Astrocyte (in vitro differentiated cells and primary cell): ENCODE data around the gene MROH2B. TPM values are rescaled to one million over a fixed set of nuclear protein-coding genes. Genes with fewer than 3 reads are reported as not detected.

Experiments used
- DNase-seq: peaks from one replicate; pipeline ENCODE4 v3.0.0-alpha.2; 2010; ENCODE audit warnings: low read depth
- FAIRE-seq: peaks from 2 replicates; lab custom pipeline; 2011; peaks lifted over from hg19 to GRCh38; lab: Jason Lieb, UNC
- H2AFZ ChIP-seq: 2 replicates; pipeline ENCODE4 v1.6.0; 2012; ENCODE audit warnings: low read depth, low read length, inconsistent platforms
- H3K27ac ChIP-seq: 2 replicates; pipeline ENCODE4 v1.5.1; 2011; ENCODE audit warnings: low read depth, low read length, inconsistent platforms
- H3K27me3 ChIP-seq: 2 replicates; pipeline ENCODE4 v1.6.0; 2011; ENCODE audit warnings: low read length, inconsistent platforms; ENCODE audit not compliant: insufficient read depth
- H3K36me3 ChIP-seq: 2 replicates; pipeline ENCODE4 v1.5.1; 2011; ENCODE audit warnings: low read length, inconsistent platforms; ENCODE audit not compliant: insufficient read depth
- H3K4me1 ChIP-seq: 2 replicates; pipeline ENCODE4 v1.5.1; 2011; ENCODE audit warnings: low read length, inconsistent platforms; ENCODE audit not compliant: insufficient read depth
- H3K4me2 ChIP-seq: 2 replicates; pipeline ENCODE4 v1.6.0; 2012; ENCODE audit warnings: low read length, inconsistent platforms
- H3K4me3 ChIP-seq: 2 replicates; pipeline ENCODE4 v1.5.1; 2011; ENCODE audit warnings: low read depth, mild to moderate bottlenecking, low read length, inconsistent platforms; ENCODE audit not compliant: insufficient read depth
- H3K79me2 ChIP-seq: 2 replicates; pipeline ENCODE4 v1.6.0; 2012; ENCODE audit warnings: mild to moderate bottlenecking, low read length, inconsistent platforms; ENCODE audit not compliant: insufficient read depth
- H3K9ac ChIP-seq: 2 replicates; pipeline ENCODE4 v1.6.0; 2012; ENCODE audit warnings: mild to moderate bottlenecking, low read length, inconsistent platforms
- H3K9me3 ChIP-seq: 2 replicates; pipeline ENCODE4 v1.5.1; 2012; ENCODE audit warnings: low read depth, mild to moderate bottlenecking, low read length, inconsistent platforms; ENCODE audit not compliant: insufficient read depth
- H4K20me1 ChIP-seq: 2 replicates; pipeline ENCODE4 v1.6.0; 2012; ENCODE audit warnings: low read length, inconsistent platforms; ENCODE audit not compliant: insufficient read depth
- H3K27ac Mint-ChIP-seq: one replicate; pipeline ENCODE4 v1.8.0; 2021; ENCODE audit warnings: mild to moderate bottlenecking, mixed read lengths; ENCODE audit not compliant: unreplicated experiment
- H3K27me3 Mint-ChIP-seq: one replicate; pipeline ENCODE4 v1.8.0; 2021; ENCODE audit warnings: low read depth, mixed read lengths; ENCODE audit not compliant: unreplicated experiment
- H3K36me3 Mint-ChIP-seq: one replicate; pipeline ENCODE4 v1.8.0; 2021; ENCODE audit warnings: low read depth, mixed read lengths; ENCODE audit not compliant: unreplicated experiment
- H3K4me1 Mint-ChIP-seq: one replicate; pipeline ENCODE4 v1.8.0; 2021; ENCODE audit warnings: low read depth, mixed read lengths; ENCODE audit not compliant: unreplicated experiment
- H3K4me3 Mint-ChIP-seq: one replicate; pipeline ENCODE4 v1.8.0; 2021; ENCODE audit warnings: mild to moderate bottlenecking, moderate library complexity, mixed read lengths; ENCODE audit not compliant: unreplicated experiment
- H3K9me3 Mint-ChIP-seq: one replicate; pipeline ENCODE4 v1.8.0; 2021; ENCODE audit warnings: mild to moderate bottlenecking, mixed read lengths; ENCODE audit not compliant: unreplicated experiment
- EZH2 ChIP-seq: IDR thresholded peaks from 2 replicates; pipeline ENCODE4 v1.6.1; 2012; ENCODE audit warnings: mild to moderate bottlenecking, low read length, inconsistent platforms; ENCODE audit not compliant: insufficient read depth
- total RNA-seq: library from RNA; stranded (reverse); gene quantifications from 2 replicates; pipeline ENCODE4 v1.2.1, GENCODE V29; 2021
- TF ChIP-seq, protein P1 (sequence below): IDR thresholded peaks from 2 replicates; pipeline ENCODE4 v1.5.1; 2011; ENCODE audit warnings: low read depth, mild to moderate bottlenecking, inconsistent platforms, low read length, moderate library complexity; ENCODE audit not compliant: insufficient read depth

MROH2B gene
- total RNA-seq, 1 donor from 2014 or later, result not detected

GRCh38 chr5:40999142-40999541, 72.0 kb downstream of the MROH2B start:
- TF ChIP-seq, protein P1, sequence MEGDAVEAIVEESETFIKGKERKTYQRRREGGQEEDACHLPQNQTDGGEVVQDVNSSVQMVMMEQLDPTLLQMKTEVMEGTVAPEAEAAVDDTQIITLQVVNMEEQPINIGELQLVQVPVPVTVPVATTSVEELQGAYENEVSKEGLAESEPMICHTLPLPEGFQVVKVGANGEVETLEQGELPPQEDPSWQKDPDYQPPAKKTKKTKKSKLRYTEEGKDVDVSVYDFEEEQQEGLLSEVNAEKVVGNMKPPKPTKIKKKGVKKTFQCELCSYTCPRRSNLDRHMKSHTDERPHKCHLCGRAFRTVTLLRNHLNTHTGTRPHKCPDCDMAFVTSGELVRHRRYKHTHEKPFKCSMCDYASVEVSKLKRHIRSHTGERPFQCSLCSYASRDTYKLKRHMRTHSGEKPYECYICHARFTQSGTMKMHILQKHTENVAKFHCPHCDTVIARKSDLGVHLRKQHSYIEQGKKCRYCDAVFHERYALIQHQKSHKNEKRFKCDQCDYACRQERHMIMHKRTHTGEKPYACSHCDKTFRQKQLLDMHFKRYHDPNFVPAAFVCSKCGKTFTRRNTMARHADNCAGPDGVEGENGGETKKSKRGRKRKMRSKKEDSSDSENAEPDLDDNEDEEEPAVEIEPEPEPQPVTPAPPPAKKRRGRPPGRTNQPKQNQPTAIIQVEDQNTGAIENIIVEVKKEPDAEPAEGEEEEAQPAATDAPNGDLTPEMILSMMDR, result no peak
- TF ChIP-seq EZH2, result no peak

DNA sequence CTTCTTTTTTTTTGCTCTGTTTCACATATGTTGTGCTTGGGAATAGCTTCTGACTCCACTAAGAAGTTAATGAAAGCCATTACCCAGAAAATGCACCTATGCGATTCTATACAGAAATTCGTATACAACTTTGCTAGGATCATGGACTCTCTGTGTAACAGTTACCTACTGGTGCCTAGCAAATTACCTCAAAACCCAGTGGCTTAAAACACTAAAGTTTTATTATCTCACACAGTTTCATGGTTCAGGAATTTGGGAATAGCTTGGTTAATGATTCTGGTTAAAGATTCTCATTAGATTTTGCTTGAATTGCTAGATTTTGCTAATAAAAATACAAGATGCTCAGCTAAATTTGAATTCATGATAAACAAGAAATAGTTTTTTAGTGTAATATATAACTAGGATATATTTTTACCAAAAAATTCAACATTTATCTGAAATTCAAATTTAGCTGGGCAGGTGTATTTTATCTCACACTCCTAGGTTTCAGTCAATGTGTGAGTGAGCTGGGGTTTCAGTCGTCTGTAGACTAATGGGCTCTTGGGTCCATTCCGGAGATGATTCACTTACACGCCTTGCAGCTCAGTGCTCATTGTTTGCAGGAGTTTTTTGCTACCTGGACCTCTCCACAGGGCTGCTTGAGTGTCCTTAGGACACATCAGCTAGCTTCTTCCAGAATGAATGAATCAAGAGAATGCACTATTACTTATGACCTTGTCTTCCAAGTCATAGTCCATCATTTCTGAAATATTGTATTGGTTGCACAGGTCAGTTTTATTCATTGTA, 75.1 kb downstream of the MROH2B start:
- DNase-seq, result no peak

More at GRCh38 chr5:40999142-40999541, 72.0 kb downstream of the MROH2B start:
- Histone ChIP-seq H4K20me1 (no peaks in the 10 kb centered on the region), H3K27me3 (no peaks in the 10 kb centered on the region), H3K4me2 (no peak overlapping the region), H3K9ac (no peak overlapping the region), H3K27ac (no peak overlapping the region), H3K36me3 (no peaks in the 10 kb centered on the region), H3K4me3 (no peak overlapping the region), H3K79me2 (no peaks in the 10 kb centered on the region), H2AFZ (no peak overlapping the region), H3K9me3 (no peaks in the 10 kb centered on the region), H3K4me1 (no peaks in the 10 kb centered on the region)
- H3K27ac Mint-ChIP-seq, result no peak overlapping the region
- H3K27me3 Mint-ChIP-seq, result peaks cover 2% of the 10 kb centered on the region
- DNase-seq (no peak), FAIRE-seq (no peak)
- no peaks in the 10 kb centered on the region for H3K36me3 Mint-ChIP-seq
- H3K4me1 Mint-ChIP-seq, result no peaks in the 10 kb centered on the region
- H3K9me3 Mint-ChIP-seq, result peaks cover under 1% of the 10 kb centered on the region
- H3K4me3 Mint-ChIP-seq, result no peak overlapping the region

More for the DNA sequence above, 75.1 kb downstream of the MROH2B start:
- H3K27ac Mint-ChIP-seq, result no peak overlapping the region
- Histone ChIP-seq H3K9me3 (no peaks in the 10 kb centered on the region), H3K4me3 (no peak overlapping the region), H3K27ac (no peak overlapping the region), H3K9ac (no peak overlapping the region), H3K4me2 (no peak overlapping the region), H4K20me1 (no peaks in the 10 kb centered on the region), H3K27me3 (no peaks in the 10 kb centered on the region), H3K79me2 (no peaks in the 10 kb centered on the region), H2AFZ (no peak overlapping the region), H3K36me3 (no peaks in the 10 kb centered on the region), H3K4me1 (peaks cover 3% of the 10 kb centered on the region)
- peaks cover 6% of the 10 kb centered on the region for H3K4me1 Mint-ChIP-seq
- TF ChIP-seq EZH2, result no peak
- TF ChIP-seq, protein P1, result no peak
- H3K27me3 Mint-ChIP-seq, result peaks cover 2% of the 10 kb centered on the region
- FAIRE-seq, result no peak
- H3K36me3 Mint-ChIP-seq, result no peaks in the 10 kb centered on the region
- H3K9me3 Mint-ChIP-seq, result peaks cover 3% of the 10 kb centered on the region
- no peak overlapping the region for H3K4me3 Mint-ChIP-seq
